Gastrocnemius medialis (tissue), 4 donors: ENCODE data around the gene MTHFSD. TPM values are rescaled to one million over a fixed set of nuclear protein-coding genes. Genes with fewer than 3 reads are reported as not detected.

ENCODE experiments used
- ATAC-seq, 2 donors: fragments of 150-250 bp; one replicate each; pipeline ENCODE4 v1.9.1; 2016
- DNase-seq, 2 donors: peaks; one replicate each; pipeline ENCODE4 v3.0.0-alpha.2; 2019
- H3K27ac ChIP-seq, 4 donors: fragments of 200-600 bp; sonication (generic); 1 replicate in 1 of 4; 2 replicates in 3 of 4; pipeline ENCODE4 v1.5.1; 2016 to 2018; ENCODE audit warnings: mild to moderate bottlenecking in 2 of 4, moderate library complexity in 1 of 4
- H3K27me3 ChIP-seq, 3 donors: fragments of 200-600 bp; sonication (generic) in 2 of 3; 1 replicate in 1 of 3; 2 replicates in 2 of 3; pipeline versions ENCODE4 v1.5.1 to v1.6.0; 2016 to 2019; ENCODE audit warnings: mild to moderate bottlenecking in 1 of 3, moderate library complexity in 1 of 3
- H3K36me3 ChIP-seq, 2 donors: fragments of 200-600 bp; sonication (generic) in 1 of 2; one replicate each; pipeline ENCODE4 v1.5.1; 2017 to 2018
- H3K4me1 ChIP-seq, 2 donors: fragments of 200-600 bp; sonication (generic) in 1 of 2; one replicate each; pipeline ENCODE4 v1.5.1; 2016 to 2017; ENCODE audit warnings: mild to moderate bottlenecking in 2 of 2
- H3K4me3 ChIP-seq, 4 donors: fragments of 200-600 bp; sonication (generic) in 3 of 4; 1 replicate in 1 of 4; 2 replicates in 3 of 4; pipeline ENCODE4 v1.5.1; 2016 to 2019; ENCODE audit warnings: mild to moderate bottlenecking in 2 of 4
- H3K9me3 ChIP-seq, 3 donors: fragments of 200-600 bp; sonication (generic) in 2 of 3; 1 replicate in 1 of 3; 2 replicates in 2 of 3; pipeline ENCODE4 v1.5.1; 2016 to 2019
- POLR2A ChIP-seq, 2 donors: fragments of 450-650 bp; IDR thresholded peaks; one replicate each; pipeline ENCODE4 v1.6.1; 2017; ENCODE audit warnings: antibody characterized with exemption in 2 of 2, mild to moderate bottlenecking in 2 of 2, moderate library complexity in 2 of 2
- in situ Hi-C, 4 donors: fragments of 200-750 bp; cut with MboI; loops; one replicate each; pipeline versions ENCODE4 v1.15.0 to v1.8.0; 2017; ENCODE audit warnings: low sequenced_read_pairs in 4 of 4
- intact Hi-C: fragments of 100-400 bp; cut with DNase I; formaldehyde crosslinking; loops from one replicate; pipeline ENCODE4 v1.15.1; 2023; ENCODE audit warnings: low total_unique reads
- total RNA-seq, 4 donors: library from RNA; depleted of rRNA; stranded (reverse); fragments of >200 nt; gene quantifications; one replicate each; pipeline versions ENCODE4 v1.1.0 to v1.2.3, GENCODE V29; 2016
- TF ChIP-seq, protein P1 (sequence below), 5 experiments: fragments of 450-650 bp in 3 of 5; fragments of 200-600 bp in 2 of 5; sonication (generic) in 2 of 5; IDR thresholded peaks in 4 of 5; conservative IDR thresholded peaks in 1 of 5; 1 replicate in 4 of 5; 2 replicates in 1 of 5; pipeline ENCODE4 v1.5.1; 2016 to 2019; ENCODE audit warnings: antibody characterized with exemption in 5 of 5, mild to moderate bottlenecking in 3 of 5, moderate library complexity in 3 of 5

Gene MTHFSD
- total RNA-seq, 4 donors from 2014 or later = 10.9 to 31.2 (median 16.0) TPM

- no peak for DNase-seq
- Histone ChIP-seq H3K4me1 (peaks cover 0 to 9% of the 10 kb centered on the region in 2 donors), H3K27ac (no peak overlapping the region), H3K4me3 (no peak overlapping the region), H3K36me3 (no peaks in the 10 kb centered on the region), H3K27me3 (peaks cover 87 to 95% (median 91%) of the 10 kb centered on the region in 3 donors), H3K9me3 (no peaks in the 10 kb centered on the region)
- intact Hi-C loops = loop anchor here (5.0 kb wide), 2 partner anchors 177 to 447 kb away; no protein-coding TSS in a partner anchor
- TF ChIP-seq POLR2A (IDR thresholded peaks at IDR 0.05) = no peak
- TF ChIP-seq, protein P1, sequence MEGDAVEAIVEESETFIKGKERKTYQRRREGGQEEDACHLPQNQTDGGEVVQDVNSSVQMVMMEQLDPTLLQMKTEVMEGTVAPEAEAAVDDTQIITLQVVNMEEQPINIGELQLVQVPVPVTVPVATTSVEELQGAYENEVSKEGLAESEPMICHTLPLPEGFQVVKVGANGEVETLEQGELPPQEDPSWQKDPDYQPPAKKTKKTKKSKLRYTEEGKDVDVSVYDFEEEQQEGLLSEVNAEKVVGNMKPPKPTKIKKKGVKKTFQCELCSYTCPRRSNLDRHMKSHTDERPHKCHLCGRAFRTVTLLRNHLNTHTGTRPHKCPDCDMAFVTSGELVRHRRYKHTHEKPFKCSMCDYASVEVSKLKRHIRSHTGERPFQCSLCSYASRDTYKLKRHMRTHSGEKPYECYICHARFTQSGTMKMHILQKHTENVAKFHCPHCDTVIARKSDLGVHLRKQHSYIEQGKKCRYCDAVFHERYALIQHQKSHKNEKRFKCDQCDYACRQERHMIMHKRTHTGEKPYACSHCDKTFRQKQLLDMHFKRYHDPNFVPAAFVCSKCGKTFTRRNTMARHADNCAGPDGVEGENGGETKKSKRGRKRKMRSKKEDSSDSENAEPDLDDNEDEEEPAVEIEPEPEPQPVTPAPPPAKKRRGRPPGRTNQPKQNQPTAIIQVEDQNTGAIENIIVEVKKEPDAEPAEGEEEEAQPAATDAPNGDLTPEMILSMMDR (IDR thresholded peaks at IDR 0.05 in 4 of 5, conservative IDR thresholded peaks at IDR 0.05 in 1 of 5) = no peak
- ATAC-seq = no peak
- in situ Hi-C loops = loop anchor here (5.0 to 25.0 kb wide), 6 partner anchors 177 to 707 kb away; no protein-coding TSS in a partner anchor
Measured at GRCh38 chr16:86519007-86519648, 35.9 kb downstream of the MTHFSD start.

- peak in 1 of 2 donors; percentile 36 for DNase-seq
- Histone ChIP-seq H3K27me3 (peaks cover 94 to 100% (median 96%) of the 10 kb centered on the region in 3 donors), H3K4me1 (peaks cover 0 to 9% of the 10 kb centered on the region in 2 donors)
Measured at GRCh38 chr16:86517652-86518258, 37.3 kb downstream of the MTHFSD start.

DNA sequence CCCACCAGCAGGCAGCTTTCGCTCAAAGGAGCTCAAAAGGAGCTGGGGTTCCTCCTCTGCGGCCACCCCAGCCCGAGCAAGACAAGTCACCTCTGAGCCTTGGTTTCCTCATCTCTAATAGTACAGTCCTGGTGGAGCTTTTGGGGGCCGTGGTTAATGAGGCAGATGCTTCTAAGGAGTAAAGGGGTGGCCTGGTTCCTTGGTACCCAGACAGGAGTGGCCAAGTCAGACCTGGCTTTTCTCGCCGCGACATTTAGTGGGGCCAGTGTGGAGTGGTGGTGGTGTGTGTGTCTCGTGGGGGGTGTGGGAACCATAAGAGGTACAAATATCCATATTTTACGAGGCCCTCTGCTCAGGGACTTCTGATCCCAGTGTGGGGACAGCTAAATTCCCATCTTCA is 38.0 kb downstream of the MTHFSD start:
- in situ Hi-C loops = loop anchor here (5.0 to 25.0 kb wide), 6 partner anchors 175 to 705 kb away; no protein-coding TSS in a partner anchor
- H3K27me3 ChIP-seq = peaks cover 94 to 100% (median 96%) of the 10 kb centered on the region in 3 donors

More at GRCh38 chr16:86517652-86518258, 37.3 kb downstream of the MTHFSD start:
- Histone ChIP-seq H3K36me3 (no peaks in the 10 kb centered on the region), H3K4me3 (no peak overlapping the region), H3K27ac (no peak overlapping the region), H3K9me3 (no peaks in the 10 kb centered on the region)
- intact Hi-C loops (loop anchor here (5.0 kb wide), 2 partner anchors 175 to 445 kb away; no protein-coding TSS in a partner anchor), in situ Hi-C loops (loop anchor here (5.0 to 25.0 kb wide), 6 partner anchors 175 to 705 kb away; no protein-coding TSS in a partner anchor)
- ATAC-seq = peak; percentile 30 to 44
- TF ChIP-seq POLR2A (IDR thresholded peaks at IDR 0.05) = no peak
- TF ChIP-seq, protein P1 (IDR thresholded peaks at IDR 0.05 in 4 of 5, conservative IDR thresholded peaks at IDR 0.05 in 1 of 5) = peak; percentile 28 to 63 (median 47)

DNA sequence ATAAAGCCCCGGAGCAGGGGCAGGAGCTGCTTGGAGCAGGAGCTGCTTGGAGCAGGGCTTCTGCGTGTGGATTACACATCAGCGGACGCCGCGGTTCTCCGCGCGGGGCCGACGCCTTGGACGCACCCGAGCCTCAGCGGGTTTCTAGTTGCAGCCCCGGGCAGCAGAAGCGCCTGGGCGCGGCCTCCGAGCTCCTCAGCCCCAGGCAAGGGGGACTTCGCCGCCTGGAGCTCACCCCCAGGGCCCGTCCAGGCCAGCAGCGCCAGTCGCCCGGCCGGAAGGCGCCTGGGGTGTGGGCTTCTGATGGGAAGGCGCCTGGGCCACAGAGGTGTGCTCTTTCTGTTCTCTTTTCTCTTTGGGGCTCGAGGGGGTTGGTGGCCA is 38.4 kb downstream of the MTHFSD start:
- no peak overlapping the region for H3K27ac ChIP-seq
- H3K36me3 ChIP-seq = no peaks in the 10 kb centered on the region
- H3K4me1 ChIP-seq = peaks cover 0 to 9% of the 10 kb centered on the region in 2 donors
- DNase-seq (no peak), ATAC-seq (no peak)
- intact Hi-C loops (loop anchor here (5.0 kb wide), 2 partner anchors 174 to 444 kb away; no protein-coding TSS in a partner anchor), in situ Hi-C loops (loop anchor here (5.0 to 25.0 kb wide), 6 partner anchors 174 to 704 kb away; no protein-coding TSS in a partner anchor)
- H3K27me3 ChIP-seq = peaks cover 94 to 100% (median 96%) of the 10 kb centered on the region in 3 donors
- H3K9me3 ChIP-seq = no peaks in the 10 kb centered on the region
- TF ChIP-seq, protein P1 (IDR thresholded peaks at IDR 0.05 in 4 of 5, conservative IDR thresholded peaks at IDR 0.05 in 1 of 5) = no peak
- no peak for TF ChIP-seq POLR2A (IDR thresholded peaks at IDR 0.05)
- no peak overlapping the region for H3K4me3 ChIP-seq

More for the DNA sequence above, 38.0 kb downstream of the MTHFSD start:
- Histone ChIP-seq H3K4me1 (peaks cover 0 to 9% of the 10 kb centered on the region in 2 donors), H3K36me3 (no peaks in the 10 kb centered on the region), H3K9me3 (no peaks in the 10 kb centered on the region), H3K27ac (no peak overlapping the region), H3K4me3 (no peak overlapping the region)
- intact Hi-C loops = loop anchor here (5.0 kb wide), 2 partner anchors 175 to 445 kb away; no protein-coding TSS in a partner anchor
- DNase-seq (no peak), ATAC-seq (no peak)
- TF ChIP-seq POLR2A (IDR thresholded peaks at IDR 0.05) = no peak
- TF ChIP-seq, protein P1 (IDR thresholded peaks at IDR 0.05 in 4 of 5, conservative IDR thresholded peaks at IDR 0.05 in 1 of 5) = no peak
